ENCODE measurements around the gene GPRIN1.

GRCh38 chr5:176575488-176576422 is 34.2 kb downstream of the GPRIN1 start:
- TF ChIP-seq RFX5 (IDR thresholded peaks at IDR 0.05; ENCODE audit: low read length) (no peak), RAD21 (IDR thresholded peaks at IDR 0.05; ENCODE audit: low read length) (no peak), RXRA (IDR thresholded peaks at IDR 0.05; ENCODE audit: borderline replicate concordance, low read depth) (no peak), CTCF (IDR thresholded peaks at IDR 0.05) (no peak), USF1 (IDR thresholded peaks at IDR 0.05; ENCODE audit: borderline replicate concordance, low read depth) (no peak), YY1 (IDR thresholded peaks at IDR 0.05; ENCODE audit: low read depth) (no peak)
